ENCODE measurements around the gene GLP1R.

The GLP1R gene
- long read RNA-seq, donor 1 = 0 reads
- long read RNA-seq, donor 2 = 0 reads
- long read RNA-seq, donor 3 = 0 reads
- long read RNA-seq, donor 4 = 0 reads
- long read RNA-seq, donor 5 = 0 reads
- long read RNA-seq, donor 6 = 0 reads
- long read RNA-seq, donor 7 = 0 reads
- long read RNA-seq, donor 8 = 0 reads

DNA sequence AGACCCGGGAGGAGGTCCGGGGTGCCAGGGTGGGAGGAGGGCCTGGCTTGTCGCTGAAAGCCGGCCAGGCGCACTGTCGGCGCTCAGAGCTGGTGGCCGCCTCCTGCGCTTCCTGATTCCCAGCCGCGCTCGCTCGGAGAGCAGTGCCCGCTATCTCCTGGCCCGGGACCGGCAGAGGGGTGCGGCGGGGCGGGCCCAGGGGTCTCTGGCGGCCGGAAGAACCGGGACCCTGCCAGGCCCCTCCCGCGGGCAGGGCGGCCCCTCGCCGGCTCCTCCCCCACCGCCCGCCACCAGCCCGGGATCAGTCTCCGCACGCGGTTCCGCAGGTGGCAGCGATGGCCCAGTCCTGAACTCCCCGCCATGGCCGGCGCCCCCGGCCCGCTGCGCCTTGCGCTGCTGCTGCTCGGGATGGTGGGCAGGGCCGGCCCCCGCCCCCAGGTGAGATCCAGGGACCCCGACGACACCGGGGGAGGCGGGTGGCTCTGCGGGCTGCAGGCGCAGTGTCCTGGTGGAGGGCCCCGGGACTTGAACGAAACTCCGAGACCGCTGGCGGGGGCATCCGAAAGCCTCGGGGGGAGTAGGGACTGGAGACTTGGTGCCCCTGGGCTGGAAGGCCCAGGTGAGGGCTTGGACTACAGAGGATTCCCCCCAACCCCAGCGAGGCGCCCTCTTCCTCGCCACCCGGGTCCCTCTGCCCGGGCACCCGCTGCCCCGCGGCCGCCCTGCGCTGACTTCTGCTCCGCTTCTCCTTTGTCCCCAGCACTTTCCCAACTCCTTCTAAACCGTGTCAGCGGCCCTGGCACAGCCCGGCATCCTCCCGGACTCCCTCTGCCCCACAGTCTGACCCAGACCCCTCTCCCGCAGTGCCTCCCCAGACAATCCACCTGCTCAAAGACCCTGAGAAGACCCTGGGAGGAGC, at the start of gene GLP1R:
TSS of gene GLP1R (plus strand) at position 301 of the 919 bp plus-strand sequence. CDS start at position 361, 60 bp downstream.
- peak; percentile 50 for DNase-seq

DNA sequence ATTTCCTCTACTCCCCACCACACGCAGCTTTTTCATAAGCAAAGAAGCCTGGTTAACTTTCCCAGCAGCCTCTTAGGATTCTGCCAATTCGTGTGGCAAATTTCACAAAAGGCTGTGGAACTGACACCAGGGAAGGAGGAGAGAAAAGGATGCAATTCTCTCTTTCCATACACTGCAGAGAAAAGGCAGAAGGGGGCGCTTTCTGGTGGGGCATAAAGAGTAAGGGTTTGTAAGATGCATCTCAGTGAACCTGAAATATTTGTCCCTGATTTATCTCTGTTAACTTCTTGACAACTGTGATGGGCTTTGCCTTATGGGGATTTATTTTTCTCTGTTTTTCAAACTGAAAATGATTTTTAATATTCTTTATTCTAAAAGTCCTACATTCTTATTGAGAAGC, 45.5 kb upstream of the GLP1R start:
- DNase-seq = no peak

DNA sequence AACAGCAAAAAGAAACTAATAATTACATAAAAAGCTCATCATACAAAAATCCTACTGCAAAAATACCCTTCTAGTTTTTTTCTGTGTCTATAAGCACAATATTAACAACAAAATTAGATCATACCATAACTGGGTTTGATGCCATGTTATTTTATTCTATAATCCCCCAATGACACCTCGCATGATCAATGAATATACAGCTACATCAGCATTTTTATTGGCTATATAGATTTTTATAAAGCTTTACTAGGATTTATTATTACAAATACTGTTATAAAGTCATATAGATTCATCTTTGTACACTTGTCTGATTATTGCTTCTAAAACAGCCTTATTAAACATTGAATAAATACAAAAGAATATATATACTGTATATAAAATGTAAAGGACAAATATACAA, 45.1 kb upstream of the GLP1R start:
- DNase-seq = no peak

- no peak for DNase-seq
Observed at GRCh38 chr6:39004801-39005200, 43.8 kb upstream of the GLP1R start.

DNA sequence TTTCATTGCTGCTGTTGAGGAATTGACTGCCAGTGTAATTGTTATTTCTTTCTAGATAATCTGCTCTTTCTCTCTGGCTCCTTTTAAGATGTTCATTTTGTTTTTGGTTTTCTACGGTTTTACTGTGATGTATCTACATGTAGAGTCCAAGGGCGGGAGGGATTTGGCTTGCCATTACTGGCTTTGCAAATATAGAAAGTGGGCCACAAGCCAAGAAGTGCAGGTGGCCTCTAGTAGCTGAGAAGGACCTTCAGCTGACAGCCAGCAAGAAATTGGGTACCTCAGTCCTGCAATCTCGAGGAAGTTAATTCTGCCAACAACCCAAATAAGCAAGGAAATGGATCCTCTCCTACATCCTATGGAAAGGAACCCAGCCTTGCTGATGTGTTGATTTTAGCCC, 42.8 kb upstream of the GLP1R start:
- no peak for DNase-seq

DNA sequence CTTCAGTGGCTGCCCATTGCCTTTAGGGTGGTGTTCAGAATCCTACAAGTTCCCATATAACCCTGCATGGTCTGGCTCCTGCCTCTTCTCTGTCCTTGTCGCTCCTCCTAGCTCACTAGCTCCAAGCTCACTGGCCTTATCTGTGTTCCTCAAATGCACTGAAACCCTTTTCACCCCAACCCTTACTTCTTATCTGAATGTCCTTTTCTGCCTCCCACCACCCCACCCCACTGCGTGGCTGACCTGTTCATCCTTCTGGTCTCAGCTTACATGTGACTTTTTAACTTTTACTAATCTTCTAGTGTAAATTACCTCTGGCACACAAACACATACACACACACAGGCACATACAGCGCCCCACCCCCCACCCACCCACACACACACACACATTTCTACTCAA, 41.0 kb upstream of the GLP1R start:
- DNase-seq = no peak

DNA sequence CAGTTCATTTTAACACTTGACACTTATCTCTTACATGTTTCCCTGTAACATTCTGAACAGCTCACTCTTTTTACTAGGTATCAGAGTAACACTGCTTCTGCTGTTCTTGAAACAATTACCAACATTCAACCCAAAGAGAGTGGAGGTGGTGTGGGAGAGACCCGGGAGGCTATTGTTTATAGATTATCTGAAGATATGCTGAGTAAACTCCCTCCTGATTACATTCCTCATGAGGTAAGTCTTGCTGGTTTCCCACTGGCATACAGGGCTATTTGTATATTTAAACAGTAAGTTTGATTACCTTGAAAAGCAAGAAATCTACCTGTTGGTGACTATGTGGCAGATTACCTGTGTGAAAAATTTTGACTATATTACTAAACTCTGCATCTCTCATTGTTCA, 39.8 kb upstream of the GLP1R start:
- no peak for DNase-seq

DNA sequence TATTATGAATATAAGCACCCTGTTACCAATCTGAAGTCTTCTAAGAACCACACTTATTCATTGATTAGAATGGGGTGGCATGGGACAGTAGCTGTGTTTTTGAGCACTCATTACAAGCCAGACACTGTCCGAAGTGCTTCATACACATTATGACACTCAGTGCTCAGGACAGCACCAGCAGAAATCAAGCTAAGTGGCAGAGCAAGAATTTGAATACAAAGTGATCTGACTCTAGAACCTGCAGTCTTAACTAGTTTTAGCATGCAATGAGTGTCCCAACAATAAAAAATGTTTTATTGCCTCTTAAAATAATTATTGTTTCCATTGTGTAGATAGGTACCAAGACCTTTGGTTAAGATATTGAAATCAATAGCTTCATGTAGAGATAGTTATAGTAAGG, 39.1 kb upstream of the GLP1R start:
- DNase-seq = no peak

DNA sequence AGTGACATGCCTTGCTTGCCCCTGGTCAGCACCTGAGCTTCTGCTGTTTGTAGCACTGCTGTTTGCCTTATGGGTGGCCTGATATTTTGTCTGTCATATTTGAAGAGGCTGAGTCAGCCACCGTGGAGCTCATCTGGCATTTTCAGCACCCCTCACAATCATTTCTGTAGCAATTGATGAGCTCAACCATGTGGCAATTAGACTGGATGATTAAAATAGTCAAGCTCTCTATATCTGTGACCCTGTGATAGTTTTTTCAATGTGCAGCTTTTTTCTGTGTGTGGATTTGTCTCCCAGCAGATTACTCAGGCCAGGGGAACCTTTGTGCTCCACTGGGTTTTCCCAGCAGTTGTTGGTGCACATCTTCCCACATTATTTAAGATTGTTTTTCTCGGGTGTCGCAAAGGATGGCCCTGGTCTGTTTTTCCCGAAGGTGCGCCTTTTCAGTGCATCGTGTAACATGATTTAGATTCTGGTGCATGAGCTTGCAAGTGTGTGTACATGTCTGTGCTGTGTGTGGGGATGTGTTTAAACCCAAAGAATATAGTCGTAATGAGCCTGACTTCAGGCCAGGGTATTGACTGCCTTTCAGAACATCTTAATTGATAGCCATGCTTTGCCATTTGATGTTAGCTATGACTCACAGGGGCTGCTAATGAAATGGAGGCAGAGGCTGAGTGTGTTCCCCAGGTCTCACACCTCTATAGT, 31.6 kb upstream of the GLP1R start:
- no peak for DNase-seq

- no peak for DNase-seq
Observed at GRCh38 chr6:39017547-39017880, 31.1 kb upstream of the GLP1R start.

DNA sequence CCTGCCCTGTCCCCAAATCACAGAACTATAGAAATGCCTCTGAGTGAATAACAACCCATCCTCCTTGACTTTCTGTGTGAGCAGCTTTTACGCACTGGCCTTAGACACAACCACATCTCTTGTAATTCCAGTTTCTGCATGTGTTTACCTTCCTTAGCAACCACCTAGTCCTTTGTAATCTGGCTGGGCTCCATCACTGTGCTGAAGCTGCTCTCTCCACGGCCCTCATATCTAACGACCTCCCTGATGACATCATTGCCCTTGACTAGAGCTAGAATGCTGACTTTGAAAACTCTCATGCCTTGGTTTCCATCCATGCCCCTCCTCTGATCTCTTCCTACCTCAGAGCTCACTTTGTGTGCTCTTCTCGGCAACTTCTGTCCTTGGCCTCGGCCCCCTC, 30.5 kb upstream of the GLP1R start:
- no peak for DNase-seq

GRCh38 chr6:39020136-39020535, 28.4 kb upstream of the GLP1R start:
- no peak for DNase-seq

- no peak for DNase-seq
Observed at GRCh38 chr6:39021041-39021440, 27.5 kb upstream of the GLP1R start.

- DNase-seq = no peak
Observed at GRCh38 chr6:39021779-39022178, 26.8 kb upstream of the GLP1R start.

DNA sequence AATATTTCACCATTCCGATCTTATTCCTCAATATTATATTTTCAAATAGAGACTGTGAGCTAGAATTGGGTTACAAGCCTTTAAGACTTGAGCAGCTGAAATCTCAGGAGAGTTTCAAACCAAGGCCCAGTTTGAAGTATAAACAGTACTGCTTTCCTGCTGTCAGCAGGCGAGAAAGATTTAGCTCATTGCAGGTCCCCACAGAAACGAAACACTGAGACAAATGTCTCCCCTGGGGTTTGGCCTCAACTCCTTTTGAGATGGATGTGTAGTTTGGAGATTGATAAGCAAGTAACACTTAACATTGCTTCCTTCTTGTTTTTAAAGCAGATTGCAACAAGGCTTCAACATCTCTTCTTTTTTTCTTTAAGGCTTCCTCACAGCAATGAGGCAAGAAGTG, 22.4 kb upstream of the GLP1R start:
- DNase-seq = no peak

- DNase-seq = no peak
Observed at GRCh38 chr6:39029156-39030011, 19.2 kb upstream of the GLP1R start.

- no peak for DNase-seq
Observed at GRCh38 chr6:39035681-39036080, 12.9 kb upstream of the GLP1R start.

DNA sequence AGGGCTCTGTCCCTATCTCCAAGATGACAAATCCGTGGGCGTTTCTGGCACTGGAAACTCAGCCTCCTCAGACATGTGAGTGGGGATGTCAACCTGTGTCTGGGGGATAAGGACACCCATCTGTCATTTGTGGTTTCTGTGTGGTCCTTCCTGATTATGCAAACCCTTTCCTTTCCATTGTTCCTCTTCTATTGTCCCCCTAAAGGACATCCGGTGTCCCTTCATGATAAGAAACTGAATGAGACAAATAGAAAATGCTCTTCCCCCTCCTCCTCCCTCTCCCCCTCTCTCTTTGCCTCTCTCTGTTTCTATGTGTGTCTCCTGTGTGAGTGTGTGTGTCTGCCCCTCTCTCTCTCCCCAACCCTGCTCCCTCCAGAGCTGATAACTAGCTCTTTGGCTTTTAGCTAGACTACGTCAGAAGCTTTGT, 11.5 kb upstream of the GLP1R start:
- no peak for DNase-seq

DNA sequence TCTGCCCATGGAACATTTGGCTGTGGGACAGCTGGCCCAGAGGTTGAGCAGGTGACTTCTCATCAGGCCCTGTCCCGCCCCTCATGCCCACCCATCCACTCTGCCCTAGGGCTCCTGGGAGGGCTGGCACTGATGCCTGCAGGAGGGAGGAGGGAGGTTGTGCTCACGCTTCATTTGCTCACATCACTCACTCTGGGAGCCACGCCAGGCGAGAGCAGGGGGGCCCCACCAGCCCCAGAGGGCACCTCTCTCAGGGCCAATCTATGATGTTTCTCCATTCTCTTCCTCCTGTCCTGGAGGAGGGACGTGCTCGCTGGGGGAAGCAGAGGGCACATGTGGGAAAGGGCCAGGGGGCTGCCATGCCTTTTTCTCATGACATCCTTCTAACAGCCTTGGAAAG, 10.9 kb upstream of the GLP1R start:
- DNase-seq = no peak

DNA sequence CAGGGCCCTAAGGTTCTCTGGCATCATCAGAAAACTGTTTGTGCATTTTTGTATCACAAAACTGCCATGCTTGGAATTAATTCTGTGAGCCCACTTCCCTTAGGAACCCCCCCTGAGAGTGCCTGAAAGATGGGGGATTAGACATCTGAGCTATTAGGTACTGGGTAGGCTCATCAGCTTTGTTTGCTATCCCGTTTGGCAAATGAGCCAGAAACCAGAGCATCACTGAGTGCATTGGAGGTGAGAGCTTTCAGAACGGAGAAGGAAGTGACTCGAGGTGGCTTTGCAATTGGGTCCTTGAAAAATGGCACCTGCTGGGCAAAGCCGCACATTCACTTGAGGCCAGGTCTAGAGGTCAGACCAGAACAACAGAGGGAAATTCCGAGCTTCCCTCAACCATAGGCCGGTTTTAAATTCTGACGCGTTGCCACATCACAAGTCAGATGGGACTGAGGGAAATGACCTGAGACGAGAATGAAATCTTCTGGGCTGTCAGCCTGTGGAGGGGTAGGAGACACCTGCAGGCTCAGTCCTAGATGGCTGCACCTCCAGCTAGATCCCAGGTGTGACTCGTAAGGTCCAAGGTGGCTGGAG, 8.4 kb upstream of the GLP1R start:
- no peak for DNase-seq

GRCh38 chr6:39041072-39041471, 7.5 kb upstream of the GLP1R start:
- DNase-seq = no peak

- no peak for DNase-seq
Observed at GRCh38 chr6:39043776-39044175, 4.8 kb upstream of the GLP1R start.
